HCT116 (cell line): ENCODE measurements around the gene OGDHL. TPM values are rescaled to one million over a fixed set of nuclear protein-coding genes. Genes with fewer than 3 reads are reported as not detected.

Source experiments
- ATAC-seq: fragments of 200-7000 bp; cut with Tn5 transposase; 2 replicates; pipeline ENCODE4 v1.9.1; 2020; ENCODE audit warnings: mild to moderate bottlenecking, moderate library complexity
- BruUV-seq: library from RNA; stranded (reverse); fragments of 400-500 nt; replicated peaks from 2 replicates; lab custom pipeline; 2021; lab: Mats Ljungman, UMichigan
- CTCF ChIA-PET: fragments of 300-600 bp; sonication (Branson Sonifier 250); formaldehyde crosslinking; loops from one replicate; lab custom pipeline; 2021; ENCODE audit warnings: antibody characterized with exemption; lab: Charles Lee
- POLR2A ChIA-PET: fragments of 300-600, 350-600 bp; sonication (Branson Sonifier 250); formaldehyde crosslinking; loops from one replicate; lab custom pipeline; 2021; ENCODE audit warnings: antibody characterized with exemption; lab: Charles Lee
- RAD21 ChIA-PET, 2 experiments: fragments of 300-600 bp; sonication (Branson Sonifier 250); formaldehyde crosslinking; loops; one replicate each; lab custom pipeline; 2023; ENCODE audit warnings: low total read pairs in 2 of 2; ENCODE audit not compliant: uncharacterized antibody in 2 of 2, unreplicated experiment in 2 of 2, low non-redundant PET in 1 of 2; lab: Charles Lee
- DNase-seq: peaks from one replicate; pipeline ENCODE4 v3.0.0-alpha.2; 2010; ENCODE audit warnings: low read depth, low spot score
- H2AFZ ChIP-seq: fragments of 200-600 bp; shearing (Covaris generic), sonication (generic); 2 replicates; pipeline ENCODE4 v1.6.1; 2017; ENCODE audit warnings: low read depth, mixed run types, mixed read lengths, antibody characterized with exemption, low read length; ENCODE audit not compliant: poor library complexity, severe bottlenecking
- H3K27ac ChIP-seq: 2 replicates; pipeline ENCODE4 v1.5.1; 2012; ENCODE audit warnings: low read depth, low read length
- H3K27me3 ChIP-seq: fragments of 200-600 bp; sonication (generic); 2 replicates; pipeline ENCODE4 v1.6.1; 2016; ENCODE audit warnings: mixed run types, low read length, mixed read lengths; ENCODE audit not compliant: insufficient read depth
- H3K36me3 ChIP-seq, 2 experiments: fragments of 200-500 bp in 1 of 2; fragments of 200-600 bp in 1 of 2; sonication (Bioruptor generic) in 1 of 2; sonication (generic) in 1 of 2; 2 replicates each; pipeline versions ENCODE4 v1.5.1 to v1.6.1; 2014 to 2016; ENCODE audit warnings: low read length in 2 of 2, inconsistent platforms in 1 of 2, mixed read lengths in 1 of 2, mixed run types in 1 of 2; ENCODE audit not compliant: insufficient read depth in 2 of 2, control insufficient read depth in 1 of 2
- H3K4me1 ChIP-seq, 2 experiments: fragments of 200-600 bp in 1 of 2; sonication (generic) in 1 of 2; 2 replicates each; pipeline versions ENCODE4 v1.5.1 to v1.6.1; 2012 to 2017; ENCODE audit warnings: low read length in 2 of 2, inconsistent platforms in 1 of 2, mild to moderate bottlenecking in 1 of 2, mixed read lengths in 1 of 2, mixed run types in 1 of 2, moderate library complexity in 1 of 2; ENCODE audit not compliant: insufficient read depth in 2 of 2, control insufficient read depth in 1 of 2
- H3K4me2 ChIP-seq: fragments of 200-600 bp; sonication (generic); 2 replicates; pipeline ENCODE4 v1.6.1; 2017; ENCODE audit warnings: mixed run types, low read length, mixed read lengths
- H3K4me3 ChIP-seq, 2 experiments: fragments of 200-600 bp in 1 of 2; sonication (generic) in 1 of 2; replicated peaks in 1 of 2; 2 replicates each; pipeline ENCODE4 v1.5.1; 2011 to 2016; ENCODE audit warnings: low read length in 2 of 2, control low read depth in 1 of 2, low read depth in 1 of 2, mild to moderate bottlenecking in 1 of 2, mixed read lengths in 1 of 2, mixed run types in 1 of 2
- H3K79me2 ChIP-seq: fragments of 200-600 bp; sonication (generic); 2 replicates; pipeline ENCODE4 v1.6.1; 2017; ENCODE audit warnings: mild to moderate bottlenecking, mixed run types, low read length, moderate library complexity, mixed read lengths; ENCODE audit not compliant: insufficient read depth
- H3K9ac ChIP-seq: fragments of 200-600 bp; sonication (generic); 2 replicates; pipeline ENCODE4 v1.6.1; 2016; ENCODE audit warnings: low read length, mixed read lengths
- H3K9me2 ChIP-seq: fragments of 200-600 bp; sonication (generic), shearing (Covaris generic); 2 replicates; pipeline ENCODE4 v1.6.1; 2017; ENCODE audit warnings: mixed run types, mild to moderate bottlenecking, moderate library complexity; ENCODE audit not compliant: insufficient read depth
- H3K9me3 ChIP-seq, 2 experiments: fragments of 200-500 bp in 1 of 2; fragments of 200-600 bp in 1 of 2; sonication (Bioruptor generic) in 1 of 2; sonication (generic) in 1 of 2; 2 replicates each; pipeline ENCODE4 v1.6.1; 2014 to 2017; ENCODE audit warnings: low read length in 2 of 2, mixed read lengths in 2 of 2, inconsistent platforms in 1 of 2, low read depth in 1 of 2, mild to moderate bottlenecking in 1 of 2, mixed run types in 1 of 2, moderate library complexity in 1 of 2; ENCODE audit not compliant: control insufficient read depth in 1 of 2, insufficient read depth in 1 of 2
- H4K20me1 ChIP-seq: fragments of 200-600 bp; sonication (generic), shearing (Covaris generic); 2 replicates; pipeline ENCODE4 v1.6.1; 2017; ENCODE audit warnings: mixed run types, mild to moderate bottlenecking, moderate library complexity; ENCODE audit not compliant: insufficient read depth
- CBX3 ChIP-seq: IDR thresholded peaks from 2 replicates; pipeline ENCODE4 v1.6.1; 2012; ENCODE audit warnings: low read depth
- EGR1 ChIP-seq: IDR thresholded peaks from 2 replicates; pipeline ENCODE4 v1.6.1; 2012; ENCODE audit warnings: low read depth
- ELF1 ChIP-seq: IDR thresholded peaks from 2 replicates; pipeline ENCODE4 v1.6.1; 2012; ENCODE audit warnings: low read depth, borderline replicate concordance
- EZH2 ChIP-seq: fragments of 200-600 bp; sonication (generic); IDR thresholded peaks from 2 replicates; pipeline ENCODE4 v1.6.1; 2017; ENCODE audit warnings: antibody characterized with exemption, mixed run types
- POLR2A ChIP-seq: IDR thresholded peaks from 2 replicates; pipeline ENCODE4 v1.7.0; 2011; ENCODE audit warnings: borderline replicate concordance; ENCODE audit not compliant: insufficient read depth, insufficient read length; ENCODE audit errors: extremely low read depth
- RAD21 ChIP-seq: IDR thresholded peaks from 2 replicates; pipeline ENCODE4 v1.6.1; 2012; ENCODE audit warnings: low read depth, mild to moderate bottlenecking
- intact Hi-C: fragments of 100-400 bp; cut with micrococcal nuclease; formaldehyde crosslinking; loops from 2 replicates; pipeline ENCODE4 v1.10.0; 2022
- total RNA-seq: library from RNA; stranded (reverse); gene quantifications from one replicate; pipeline ENCODE4 v1.2.1, GENCODE V29; 2021; ENCODE audit not compliant: unreplicated experiment
- TF ChIP-seq, protein P1 (sequence below): IDR thresholded peaks from 2 replicates; pipeline ENCODE4 v1.6.1; 2012
- TF ChIP-seq, protein P2 (sequence below): IDR thresholded peaks from 2 replicates; pipeline ENCODE4 v1.6.1; 2012
- TF ChIP-seq, protein P3 (sequence below), 3 experiments: fragments of 200-600 bp in 1 of 3; sonication (generic) in 1 of 3; IDR thresholded peaks in 2 of 3; conservative IDR thresholded peaks in 1 of 3; 2 replicates each; pipeline ENCODE4 v1.5.1; 2012 to 2017; ENCODE audit warnings: low read depth in 2 of 3, low read length in 2 of 3, antibody characterized with exemption in 1 of 3, borderline replicate concordance in 1 of 3, control low read depth in 1 of 3, mild to moderate bottlenecking in 1 of 3, mixed read lengths in 1 of 3, mixed run types in 1 of 3, moderate library complexity in 1 of 3; ENCODE audit not compliant: insufficient read depth in 1 of 3

OGDHL gene
- total RNA-seq, 1 experiment from 2014 or later: 16.3 TPM

DNA sequence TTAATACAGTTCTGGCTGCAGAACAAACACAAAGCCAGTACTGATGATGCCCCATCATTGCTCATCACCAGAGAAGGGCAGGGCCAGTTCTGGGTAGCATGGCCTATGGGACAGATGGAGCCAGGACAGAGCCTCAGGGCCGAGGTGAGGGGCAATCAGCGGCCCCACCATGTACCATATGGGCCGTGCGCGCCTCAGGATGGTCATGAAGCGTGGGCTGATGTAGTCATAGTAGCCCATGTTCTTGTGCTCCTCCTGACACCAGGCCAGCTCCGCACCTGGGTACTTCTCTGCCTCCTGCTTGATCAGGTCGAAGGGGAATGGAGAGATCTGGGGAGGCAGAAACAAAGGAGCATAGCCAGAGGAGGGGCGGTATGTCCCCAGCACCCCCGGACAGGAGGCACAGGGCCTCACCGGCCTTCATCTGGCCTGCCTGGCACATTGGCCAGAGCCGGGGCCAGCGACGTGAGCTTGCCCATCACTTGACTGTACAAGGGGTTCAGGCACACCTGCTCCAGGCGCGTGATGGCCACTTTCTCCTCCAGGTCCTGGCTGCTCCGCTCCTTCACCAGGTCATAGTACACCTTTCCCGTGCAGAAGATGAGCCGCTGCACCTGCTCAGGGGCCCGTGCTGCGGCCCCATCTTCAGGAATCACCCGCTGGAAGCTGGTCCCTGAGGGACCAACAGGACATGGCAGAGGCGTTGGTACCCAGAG is 26.1 kb downstream of the OGDHL start:
- no peaks in the 10 kb centered on the region for H3K27me3 ChIP-seq
- no peak overlapping the region for H3K9ac ChIP-seq
- ChIA-PET CTCF (no interaction called here), POLR2A (no interaction called here), RAD21 (no interaction called here)
- H3K4me2 ChIP-seq: no peak overlapping the region
- TF ChIP-seq ELF1 (no peak), CBX3 (no peak), EGR1 (no peak), EZH2 (no peak), RAD21 (no peak), POLR2A (no peak)
- TF ChIP-seq, protein P1, sequence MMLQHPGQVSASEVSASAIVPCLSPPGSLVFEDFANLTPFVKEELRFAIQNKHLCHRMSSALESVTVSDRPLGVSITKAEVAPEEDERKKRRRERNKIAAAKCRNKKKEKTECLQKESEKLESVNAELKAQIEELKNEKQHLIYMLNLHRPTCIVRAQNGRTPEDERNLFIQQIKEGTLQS: no peak
- TF ChIP-seq, protein P2, sequence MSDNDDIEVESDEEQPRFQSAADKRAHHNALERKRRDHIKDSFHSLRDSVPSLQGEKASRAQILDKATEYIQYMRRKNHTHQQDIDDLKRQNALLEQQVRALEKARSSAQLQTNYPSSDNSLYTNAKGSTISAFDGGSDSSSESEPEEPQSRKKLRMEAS: no peak
- ATAC-seq (no peak), DNase-seq (no peak)
- H2AFZ ChIP-seq: no peak overlapping the region
- no peaks in the 10 kb centered on the region for H3K9me2 ChIP-seq
- H3K4me3 ChIP-seq: no peak overlapping the region
- BruUV-seq: no TSS peak
- H3K9me3 ChIP-seq: no peaks in the 10 kb centered on the region
- intact Hi-C loops: no loop called here
- no peaks in the 10 kb centered on the region for H3K79me2 ChIP-seq
- peaks cover 0 to 7% of the 10 kb centered on the region in 2 experiments; a peak in 3 of 4 replicates for H3K4me1 ChIP-seq
- H3K36me3 ChIP-seq: no peaks in the 10 kb centered on the region; a peak in 1 of 4 replicates
- no peaks in the 10 kb centered on the region for H4K20me1 ChIP-seq
- no peak overlapping the region for H3K27ac ChIP-seq

DNA sequence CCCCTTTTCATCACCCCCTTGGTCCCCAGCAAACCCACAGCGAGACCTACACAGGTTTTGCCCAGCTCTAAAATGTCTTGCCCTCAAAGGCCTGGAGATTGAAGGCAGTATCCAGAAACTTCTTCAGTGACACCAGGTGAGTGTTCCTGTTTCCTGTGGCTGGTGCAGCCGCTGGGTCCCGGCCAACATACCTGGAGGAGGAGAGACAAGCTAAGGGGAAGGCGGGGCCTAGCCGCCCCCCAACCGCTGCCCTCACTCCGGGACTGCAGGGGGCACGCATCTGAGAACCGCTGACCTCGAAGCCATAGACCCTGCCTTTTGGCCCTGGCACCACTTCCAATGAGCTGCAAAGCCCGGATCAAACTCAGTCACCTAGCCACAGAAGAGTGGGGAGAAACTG is 27.0 kb downstream of the OGDHL start:
- no peaks in the 10 kb centered on the region for H3K9me3 ChIP-seq
- no TSS peak for BruUV-seq
- no peaks in the 10 kb centered on the region; a peak in 1 of 4 replicates for H3K36me3 ChIP-seq
- no peaks in the 10 kb centered on the region for H3K79me2 ChIP-seq
- H3K27me3 ChIP-seq: no peaks in the 10 kb centered on the region
- CTCF ChIA-PET: no interaction called here
- no peak overlapping the region for H3K27ac ChIP-seq
- no peak for DNase-seq
- peaks cover 0 to 7% of the 10 kb centered on the region in 2 experiments; a peak in 3 of 4 replicates for H3K4me1 ChIP-seq
- no peak overlapping the region for H2AFZ ChIP-seq
- POLR2A ChIA-PET: no interaction called here
- no peak overlapping the region for H3K4me3 ChIP-seq
- no peak overlapping the region for H3K4me2 ChIP-seq
- RAD21 ChIA-PET: no interaction called here
- H4K20me1 ChIP-seq: no peaks in the 10 kb centered on the region
- no peaks in the 10 kb centered on the region for H3K9me2 ChIP-seq
- H3K9ac ChIP-seq: no peak overlapping the region
- no peak for ATAC-seq
- TF ChIP-seq, protein P3, sequence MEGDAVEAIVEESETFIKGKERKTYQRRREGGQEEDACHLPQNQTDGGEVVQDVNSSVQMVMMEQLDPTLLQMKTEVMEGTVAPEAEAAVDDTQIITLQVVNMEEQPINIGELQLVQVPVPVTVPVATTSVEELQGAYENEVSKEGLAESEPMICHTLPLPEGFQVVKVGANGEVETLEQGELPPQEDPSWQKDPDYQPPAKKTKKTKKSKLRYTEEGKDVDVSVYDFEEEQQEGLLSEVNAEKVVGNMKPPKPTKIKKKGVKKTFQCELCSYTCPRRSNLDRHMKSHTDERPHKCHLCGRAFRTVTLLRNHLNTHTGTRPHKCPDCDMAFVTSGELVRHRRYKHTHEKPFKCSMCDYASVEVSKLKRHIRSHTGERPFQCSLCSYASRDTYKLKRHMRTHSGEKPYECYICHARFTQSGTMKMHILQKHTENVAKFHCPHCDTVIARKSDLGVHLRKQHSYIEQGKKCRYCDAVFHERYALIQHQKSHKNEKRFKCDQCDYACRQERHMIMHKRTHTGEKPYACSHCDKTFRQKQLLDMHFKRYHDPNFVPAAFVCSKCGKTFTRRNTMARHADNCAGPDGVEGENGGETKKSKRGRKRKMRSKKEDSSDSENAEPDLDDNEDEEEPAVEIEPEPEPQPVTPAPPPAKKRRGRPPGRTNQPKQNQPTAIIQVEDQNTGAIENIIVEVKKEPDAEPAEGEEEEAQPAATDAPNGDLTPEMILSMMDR (IDR thresholded peaks at IDR 0.05 in 2 of 3, conservative IDR thresholded peaks at IDR 0.05 in 1 of 3; ENCODE audit: borderline replicate concordance in 1 of 3, insufficient read depth in 1 of 3, low read depth in 2 of 3, low read length in 2 of 3): no peak
- intact Hi-C loops: no loop called here
